8988T (cell line): ENCODE results near the gene SERPINH1.

ENCODE experiments used
- DNase-seq: peaks from one replicate; pipeline ENCODE4 v3.0.0; 2011

The SERPINH1 gene

DNA sequence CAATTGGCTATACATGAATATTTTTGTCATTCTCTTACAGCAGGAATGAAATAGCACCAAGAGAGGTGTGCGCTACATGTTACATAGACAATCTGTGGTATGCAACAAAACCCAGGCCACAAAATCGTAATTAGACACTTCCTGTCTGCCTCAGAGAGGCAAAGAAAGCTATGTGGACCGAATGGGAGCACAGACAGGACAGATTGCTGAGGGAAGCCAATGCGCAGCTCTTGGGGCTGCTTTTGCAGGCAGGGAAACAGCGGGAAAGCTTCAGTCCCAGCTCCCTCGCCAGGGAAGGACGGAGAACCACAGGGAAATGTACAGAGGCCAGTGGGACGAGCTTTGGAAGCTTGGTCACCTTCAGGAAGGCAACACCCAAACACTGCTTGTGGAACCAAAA lies 40.9 kb downstream of the SERPINH1 start:
- DNase-seq = no peak

DNA sequence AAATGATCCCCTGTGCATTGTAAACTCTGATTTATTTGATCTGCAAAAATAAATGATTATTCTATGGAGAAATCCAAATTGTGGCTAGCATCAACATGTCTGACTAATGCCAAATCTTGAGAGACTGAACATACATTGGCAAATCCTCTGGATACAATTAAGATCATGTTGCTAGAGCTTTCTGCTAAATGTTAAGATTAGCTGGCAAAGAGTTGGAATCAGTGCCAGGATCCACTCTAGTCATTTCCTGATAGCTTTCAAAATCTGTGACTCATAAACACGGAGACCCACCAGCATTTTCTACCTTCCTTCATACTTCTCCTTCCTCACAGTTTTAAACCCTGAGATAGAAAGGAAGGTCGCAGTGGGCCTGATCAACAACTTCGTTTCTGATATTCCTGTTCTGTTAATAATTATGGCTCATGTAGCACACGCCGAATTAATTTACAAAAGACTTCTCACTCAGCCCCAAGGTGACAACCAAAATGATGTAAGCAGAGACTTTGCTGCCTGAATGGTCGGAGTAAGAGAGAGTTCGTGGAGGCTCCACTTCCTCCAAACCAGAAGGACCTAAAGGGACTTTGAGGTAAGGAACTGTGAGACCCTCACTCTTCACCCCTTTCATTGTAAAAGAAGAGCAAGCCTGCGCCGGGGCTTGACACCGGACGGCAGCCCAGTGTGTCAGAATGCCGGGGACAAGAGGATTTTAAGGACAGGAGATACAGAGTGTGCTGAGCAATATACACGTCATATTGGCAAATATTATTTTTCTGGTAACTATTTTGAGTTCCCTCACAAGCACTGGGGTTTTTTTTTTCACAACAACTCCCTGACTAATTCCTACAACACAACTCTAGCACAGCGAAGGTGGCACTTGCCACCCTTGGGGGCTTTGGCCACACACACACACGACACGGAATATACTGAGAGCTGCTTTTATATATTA lies 42.0 kb downstream of the SERPINH1 start:
- peak; percentile 48 for DNase-seq

DNA sequence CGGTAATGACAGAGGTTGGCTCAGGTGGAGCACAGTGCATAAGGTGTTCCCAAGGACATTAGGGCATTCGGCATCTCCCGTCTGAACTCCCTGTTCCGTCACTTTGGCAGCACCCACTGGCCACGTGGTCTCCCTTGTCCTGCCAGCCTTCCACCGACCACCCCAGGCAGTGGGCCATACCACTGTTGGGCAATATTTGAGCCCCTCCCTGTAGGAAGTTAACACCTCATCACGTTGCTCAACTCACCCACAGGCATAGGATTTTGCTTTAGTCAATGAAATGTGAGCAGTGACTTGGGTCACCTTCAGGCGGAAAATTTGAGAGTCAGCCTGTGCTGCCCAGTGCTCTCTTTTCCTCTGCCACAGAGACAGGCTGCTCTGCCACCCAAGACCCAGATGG lies 44.0 kb downstream of the SERPINH1 start:
- no peak for DNase-seq

DNA sequence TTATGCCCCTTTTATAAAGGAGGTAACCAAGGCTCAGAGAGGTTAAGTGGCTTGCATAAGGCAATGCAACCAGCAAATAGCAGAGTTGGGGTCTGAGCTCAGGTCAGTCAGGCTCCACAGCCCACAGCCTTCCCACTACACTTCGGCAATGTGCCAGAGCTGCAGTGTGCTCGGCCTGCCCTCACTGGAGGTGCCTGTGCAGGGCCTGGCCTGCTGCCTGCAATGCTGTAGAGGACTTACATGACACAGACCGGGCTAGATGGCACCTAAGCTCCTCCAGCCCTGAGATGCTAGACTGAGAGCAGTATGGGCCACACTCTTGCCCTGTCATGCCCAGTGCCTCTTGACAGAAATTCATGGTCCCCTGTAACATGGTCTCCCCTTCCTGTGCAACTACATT lies 49.8 kb downstream of the SERPINH1 start:
- no peak for DNase-seq

DNA sequence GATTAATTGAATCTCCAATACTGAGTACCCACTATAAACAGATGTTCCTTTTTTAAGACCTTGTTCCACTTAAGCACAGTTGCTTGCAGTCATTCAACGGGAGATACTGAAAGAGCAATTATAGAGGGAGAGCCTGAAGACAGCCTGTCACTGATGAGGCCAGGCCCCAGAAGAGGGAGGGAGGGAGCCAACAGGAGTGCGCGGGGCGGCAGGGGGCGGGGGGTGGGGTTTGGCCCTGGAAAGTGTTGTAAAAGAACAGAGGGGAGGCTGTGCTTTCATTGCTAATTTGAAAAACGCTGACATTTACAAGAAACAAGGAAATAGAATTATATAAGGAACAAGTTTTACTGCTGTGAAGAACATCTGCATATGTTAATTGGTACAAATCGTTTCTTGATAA lies 53.7 kb downstream of the SERPINH1 start:
- DNase-seq = no peak

DNA sequence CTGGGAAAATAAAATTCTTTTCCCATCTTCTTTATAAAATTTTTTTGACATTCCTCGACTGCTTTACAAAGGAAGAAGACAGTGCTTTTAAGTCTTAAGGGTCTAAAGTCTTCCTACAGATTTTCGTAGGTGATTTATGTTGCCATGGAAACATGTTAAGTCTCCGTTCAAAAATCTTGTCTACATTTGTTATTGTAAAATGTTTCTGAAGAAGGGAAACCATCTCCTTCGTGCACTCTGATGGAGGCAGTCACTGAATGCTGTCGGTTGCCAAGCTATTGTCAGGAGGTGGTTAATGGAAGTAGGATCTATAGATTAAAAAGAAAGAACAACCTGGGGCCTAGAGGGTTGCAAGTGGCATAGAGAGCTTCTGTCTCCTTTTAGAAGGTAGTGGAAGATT lies 54.2 kb downstream of the SERPINH1 start:
- no peak for DNase-seq
